GM23248 (cell line): ENCODE measurements around the gene PPHLN1. TPM values are rescaled to one million over a fixed set of nuclear protein-coding genes. Genes with fewer than 3 reads are reported as not detected.

Experiments
- DNase-seq: peaks from one replicate; pipeline ENCODE4 v3.0.0-alpha.2; 2015
- H2AFZ ChIP-seq: fragments of 200-600 bp; sonication (generic); 2 replicates; pipeline ENCODE4 v1.6.1; 2016; ENCODE audit warnings: antibody characterized with exemption
- H3F3A ChIP-seq: fragments of 200-600 bp; sonication (generic); 2 replicates; pipeline ENCODE4 v1.6.1; 2016; ENCODE audit warnings: mild to moderate bottlenecking, antibody characterized with exemption, mixed run types; ENCODE audit not compliant: insufficient read depth
- H3K27ac ChIP-seq: fragments of 200-600 bp; sonication (generic); 2 replicates; pipeline ENCODE4 v1.5.1; 2016; ENCODE audit warnings: mild to moderate bottlenecking
- H3K27me3 ChIP-seq: fragments of 200-600 bp; sonication (generic); replicated peaks from 2 replicates; pipeline ENCODE4 v1.6.1; 2016; ENCODE audit warnings: mild to moderate bottlenecking; ENCODE audit not compliant: insufficient read depth
- H3K36me3 ChIP-seq: fragments of 200-600 bp; sonication (generic); 2 replicates; pipeline ENCODE4 v1.6.1; 2016; ENCODE audit warnings: low read depth, mild to moderate bottlenecking
- H3K4me1 ChIP-seq: fragments of 200-600 bp; sonication (generic); 2 replicates; pipeline ENCODE4 v1.6.1; 2016; ENCODE audit warnings: mild to moderate bottlenecking; ENCODE audit not compliant: insufficient read depth
- H3K4me2 ChIP-seq: fragments of 200-600 bp; sonication (generic); one replicate; pipeline ENCODE4 v1.6.1; 2016; ENCODE audit warnings: mild to moderate bottlenecking; ENCODE audit not compliant: unreplicated experiment
- H3K4me3 ChIP-seq: fragments of 200-600 bp; sonication (generic); 2 replicates; pipeline ENCODE4 v1.5.1; 2016; ENCODE audit warnings: mild to moderate bottlenecking
- H3K79me2 ChIP-seq: fragments of 200-600 bp; sonication (generic); 2 replicates; pipeline ENCODE4 v1.6.1; 2016; ENCODE audit warnings: mild to moderate bottlenecking; ENCODE audit not compliant: insufficient read depth
- H3K9ac ChIP-seq: fragments of 200-600 bp; sonication (generic); 2 replicates; pipeline ENCODE4 v1.6.1; 2016; ENCODE audit warnings: mild to moderate bottlenecking
- H3K9me2 ChIP-seq: fragments of 200-600 bp; sonication (generic); 2 replicates; pipeline ENCODE4 v1.6.1; 2016; ENCODE audit warnings: mixed run types, mild to moderate bottlenecking, moderate library complexity; ENCODE audit not compliant: insufficient read depth
- H3K9me3 ChIP-seq: fragments of 200-600 bp; sonication (generic); one replicate; pipeline ENCODE4 v1.6.1; 2017; ENCODE audit warnings: low read depth
- H4K20me1 ChIP-seq: fragments of 200-600 bp; sonication (generic); 2 replicates; pipeline ENCODE4 v1.6.0; 2016; ENCODE audit not compliant: insufficient read depth
- EZH2 ChIP-seq: fragments of 200-600 bp; sonication (generic); IDR thresholded peaks from 2 replicates; pipeline ENCODE4 v1.6.1; 2018; ENCODE audit warnings: antibody characterized with exemption, mild to moderate bottlenecking; ENCODE audit not compliant: insufficient read depth, poor library complexity, severe bottlenecking
- EZH2phosphoT487 ChIP-seq: fragments of 200-600 bp; sonication (generic); IDR thresholded peaks from 2 replicates; pipeline ENCODE4 v1.6.1; 2018; ENCODE audit warnings: antibody characterized with exemption, moderate library complexity, mild to moderate bottlenecking, low read depth; ENCODE audit not compliant: insufficient read depth
- WGBS, 2 experiments: methylation state at CpG; one replicate each; pipeline ENCODE4 v1.1.6; 2015 to 2017; ENCODE audit warnings: low lambda C conversion rate in 2 of 2, low coverage in 1 of 2; ENCODE audit errors: missing lambda C conversion rate in 2 of 2; 5-methylcytosine and 5-hydroxymethylcytosine counted together
- in situ Hi-C: fragments of 300-500 bp; cut with MboI; formaldehyde crosslinking; loops from 2 replicates; pipeline ENCODE4 v1.15.0; 2020
- polyA plus RNA-seq: library from polyadenylated mRNA; unstranded; fragments of >200 nt; fragmentation: Nextera tagmentation; extraction: Ambion mirVana; gene quantifications from 2 replicates; pipeline ENCODE4 v1.2.1, GENCODE V29; 2016
- total RNA-seq: library from RNA; depleted of rRNA; stranded (reverse); fragments of >200 nt; shearing (Covaris generic); gene quantifications from 2 replicates; pipeline ENCODE4 v1.2.3, GENCODE V29; 2014

Gene PPHLN1
- total and polyA plus RNA-seq, 2 experiments from 2014 or later, result 55.3 to 72.0 TPM

DNA sequence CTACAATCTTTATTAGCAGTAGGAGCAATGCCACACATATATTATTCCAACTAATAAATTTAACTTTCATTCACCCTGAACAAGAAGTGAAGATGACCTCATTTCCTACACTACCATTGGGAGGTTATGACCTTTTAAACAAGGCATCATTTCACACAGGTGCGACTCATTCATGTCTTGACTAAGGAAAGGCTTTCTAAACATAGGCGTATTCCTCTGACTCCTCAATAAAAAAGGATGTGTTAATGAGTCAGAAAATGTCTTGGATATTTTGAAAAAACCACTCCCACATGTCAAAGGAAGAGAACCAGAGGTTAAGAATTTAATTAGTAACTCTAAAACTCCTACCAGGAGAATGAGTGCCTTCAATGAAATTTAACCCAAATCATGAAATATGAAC is 148.4 kb downstream of the PPHLN1 start:
- Histone ChIP-seq H3K27me3 (no peaks in the 10 kb centered on the region), H3K79me2 (peaks cover 82% of the 10 kb centered on the region), H2AFZ (no peak overlapping the region), H3K4me2 (peak overlapping the region; percentile 35), H3K4me1 (peaks cover 58% of the 10 kb centered on the region), H3K9ac (no peak overlapping the region), H3K36me3 (peaks cover 13% of the 10 kb centered on the region), H3K4me3 (no peak overlapping the region), H4K20me1 (no peaks in the 10 kb centered on the region), H3K9me3 (no peaks in the 10 kb centered on the region), H3K27ac (peak overlapping the region; percentile 64; the same call in 1 of the 2 replicates), H3F3A (peaks cover 40% of the 10 kb centered on the region), H3K9me2 (no peaks in the 10 kb centered on the region)
- 3 to 13% methylated on average over 2 of the region's 2 CpGs for WGBS, 2 experiments
- in situ Hi-C loops, result loop anchor here (10.0 kb wide), 1 partner anchor 860 kb away; no protein-coding TSS in a partner anchor
- TF ChIP-seq EZH2phosphoT487 (no peak), EZH2 (no peak)
- peak; percentile 82 for DNase-seq

DNA sequence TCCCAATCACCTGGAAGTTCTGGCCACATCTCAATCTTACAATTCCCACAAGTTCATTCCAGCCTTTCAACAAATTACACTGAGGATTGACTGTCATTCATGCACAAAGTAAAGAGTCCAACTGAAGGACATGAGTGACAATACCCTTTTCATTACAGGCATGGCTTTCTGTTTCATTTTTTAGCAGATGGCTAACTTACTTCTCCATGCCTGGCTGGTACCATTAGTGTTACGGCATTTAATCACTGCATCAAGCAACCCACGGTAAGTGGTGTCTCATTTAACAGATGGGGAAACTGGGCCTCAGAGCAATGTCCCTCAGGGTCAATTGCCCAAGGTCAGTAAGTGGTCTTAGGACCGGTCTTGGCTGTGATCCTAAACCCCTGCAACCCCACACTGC is 149.1 kb downstream of the PPHLN1 start:
- WGBS, 2 experiments, result 94 to 98% methylated on average over 3 of the region's 3 CpGs
- no peaks in the 10 kb centered on the region for H4K20me1 ChIP-seq
- TF ChIP-seq EZH2 (no peak), EZH2phosphoT487 (no peak)
- H3K4me1 ChIP-seq, result peaks cover 61% of the 10 kb centered on the region
- H3K79me2 ChIP-seq, result peaks cover 82% of the 10 kb centered on the region
- H3K9me3 ChIP-seq, result no peaks in the 10 kb centered on the region
- H3F3A ChIP-seq, result peaks cover 40% of the 10 kb centered on the region
- no peaks in the 10 kb centered on the region for H3K27me3 ChIP-seq
- H3K4me2 ChIP-seq, result peak overlapping the region; percentile 35
- no peak overlapping the region for H3K9ac ChIP-seq
- in situ Hi-C loops, result loop anchor here (10.0 kb wide), 1 partner anchor 860 kb away; no protein-coding TSS in a partner anchor
- DNase-seq, result no peak
- H3K9me2 ChIP-seq, result no peaks in the 10 kb centered on the region
- H2AFZ ChIP-seq, result no peak overlapping the region
- peaks cover 6% of the 10 kb centered on the region; the same call in 1 of the 2 replicates for H3K36me3 ChIP-seq
- no peak overlapping the region for H3K27ac ChIP-seq
- H3K4me3 ChIP-seq, result no peak overlapping the region

DNA sequence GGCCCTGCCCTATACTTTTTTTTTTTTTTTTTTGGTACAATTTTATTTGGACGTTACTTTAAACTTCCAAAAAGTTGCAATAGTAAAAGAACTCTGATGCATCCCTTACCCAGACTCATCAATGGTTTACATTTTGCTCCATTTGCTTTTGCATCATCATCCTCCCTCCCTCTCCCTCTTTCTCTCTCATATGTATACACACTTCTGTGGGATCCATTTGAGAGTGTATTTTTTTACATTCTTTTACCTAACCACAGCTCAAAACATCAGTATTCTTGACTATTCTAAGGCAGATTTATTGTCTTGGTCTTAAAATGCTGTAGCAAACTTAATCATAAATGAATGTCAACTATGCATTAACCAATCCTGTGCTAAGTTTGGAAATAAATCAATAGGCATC is 152.0 kb downstream of the PPHLN1 start:
- no peaks in the 10 kb centered on the region for H3K9me2 ChIP-seq
- H3K79me2 ChIP-seq, result peaks cover 80% of the 10 kb centered on the region
- TF ChIP-seq EZH2 (no peak), EZH2phosphoT487 (no peak)
- no peaks in the 10 kb centered on the region for H3K9me3 ChIP-seq
- H4K20me1 ChIP-seq, result no peaks in the 10 kb centered on the region
- 11 to 20% methylated on average over 1 of the region's 1 CpG for WGBS, 2 experiments
- peaks cover 62% of the 10 kb centered on the region for H3K4me1 ChIP-seq
- H3K4me3 ChIP-seq, result no peak overlapping the region
- H3K9ac ChIP-seq, result no peak overlapping the region
- no peak overlapping the region for H3K27ac ChIP-seq
- in situ Hi-C loops, result loop anchor here (10.0 kb wide), 1 partner anchor 857 kb away; no protein-coding TSS in a partner anchor
- peak overlapping the region; percentile 23 for H3K4me2 ChIP-seq
- DNase-seq, result peak; percentile 26
- no peaks in the 10 kb centered on the region for H3K36me3 ChIP-seq
- peaks cover 41% of the 10 kb centered on the region for H3F3A ChIP-seq
- H3K27me3 ChIP-seq, result no peaks in the 10 kb centered on the region
- no peak overlapping the region for H2AFZ ChIP-seq

DNA sequence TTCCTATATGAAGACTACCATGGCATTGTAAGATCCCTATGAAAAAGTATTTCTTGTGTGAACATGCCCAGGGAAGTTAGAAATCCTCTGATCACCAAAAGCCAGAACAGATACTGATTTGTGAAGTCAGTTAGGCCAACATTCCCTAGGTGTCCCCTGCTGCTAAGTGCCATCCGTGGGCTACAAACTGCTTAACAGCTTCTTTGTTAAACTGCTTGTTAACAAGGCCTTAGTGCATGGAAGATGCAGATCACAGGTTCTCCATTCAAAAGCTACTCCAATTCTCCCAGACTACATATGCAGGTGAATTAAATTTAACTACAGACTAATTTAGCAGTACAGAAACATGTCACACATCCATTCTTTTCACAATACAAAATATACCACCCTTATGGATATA is 155.4 kb downstream of the PPHLN1 start:
- WGBS, 2 experiments, result 78 to 84% methylated on average over 1 of the region's 1 CpG
- Histone ChIP-seq H3K4me2 (peak overlapping the region; percentile 91), H3K79me2 (peaks cover 72% of the 10 kb centered on the region), H3K4me3 (peak overlapping the region; percentile 89), H3K36me3 (no peaks in the 10 kb centered on the region), H3F3A (peaks cover 35% of the 10 kb centered on the region), H3K9ac (peak overlapping the region; percentile 73; the same call in 1 of the 2 replicates), H4K20me1 (no peaks in the 10 kb centered on the region), H3K9me3 (no peaks in the 10 kb centered on the region), H3K4me1 (peaks cover 41% of the 10 kb centered on the region), H3K27me3 (no peaks in the 10 kb centered on the region), H3K27ac (0 out of 2 replicates have a peak overlapping the region, but pooled peaks have one; percentile 44), H3K9me2 (no peaks in the 10 kb centered on the region), H2AFZ (no peak overlapping the region)
- TF ChIP-seq EZH2phosphoT487, result no peak
- TF ChIP-seq EZH2, result no peak
- no peak for DNase-seq
- in situ Hi-C loops, result loop anchor here (10.0 kb wide), 1 partner anchor 83 kb away; no protein-coding TSS in a partner anchor
